ENCODE data around the gene CIAPIN1. TPM values are rescaled to one million over a fixed set of nuclear protein-coding genes. Genes with fewer than 3 reads are reported as not detected.
A peak's percentile ranks its signal among the peaks of the same experiment; 100 is the strongest.

Gene CIAPIN1
- total RNA-seq, 2 donors from 2014 or later, result 54.0 to 92.0 TPM

DNA sequence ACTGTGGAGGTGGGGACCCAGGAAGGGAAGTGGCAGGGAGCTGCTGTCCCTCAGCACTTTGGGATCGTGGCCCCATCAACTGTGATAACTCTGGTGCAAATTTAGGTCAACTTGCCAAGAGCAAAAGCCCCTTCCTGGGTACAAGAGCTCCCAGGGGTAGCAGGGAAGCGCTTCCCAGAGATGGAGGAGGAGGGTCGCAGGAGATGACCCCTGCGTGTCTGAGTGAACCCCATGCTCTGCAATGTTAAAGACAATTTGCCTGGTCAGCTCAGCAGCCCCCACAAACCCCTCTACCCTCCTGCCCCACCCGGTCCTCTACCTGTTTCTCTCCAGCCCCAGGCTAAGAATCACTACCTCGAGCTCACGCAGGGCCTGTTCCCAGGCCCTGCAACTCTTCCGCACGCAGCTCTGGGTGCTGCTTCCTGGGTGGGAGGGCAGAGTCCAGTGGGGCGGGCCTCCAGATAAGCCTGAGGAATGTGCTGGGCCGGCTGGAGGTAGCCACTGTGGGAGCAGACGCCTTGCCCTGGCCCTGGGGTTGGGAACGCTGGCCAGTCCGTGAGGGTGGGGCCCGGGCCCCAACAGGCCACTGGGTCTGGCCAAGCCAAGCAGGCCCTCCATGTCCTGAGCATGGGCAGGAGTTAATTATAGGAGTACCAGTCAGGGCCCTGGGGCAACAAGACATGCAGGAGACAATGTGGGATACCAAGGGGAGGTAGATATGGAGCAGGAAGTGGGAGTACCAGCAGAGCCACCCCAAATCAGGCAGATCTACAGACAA, 33.0 kb upstream of the CIAPIN1 start:
- no peaks in the 10 kb centered on the region for H3K36me3 Mint-ChIP-seq

DNA sequence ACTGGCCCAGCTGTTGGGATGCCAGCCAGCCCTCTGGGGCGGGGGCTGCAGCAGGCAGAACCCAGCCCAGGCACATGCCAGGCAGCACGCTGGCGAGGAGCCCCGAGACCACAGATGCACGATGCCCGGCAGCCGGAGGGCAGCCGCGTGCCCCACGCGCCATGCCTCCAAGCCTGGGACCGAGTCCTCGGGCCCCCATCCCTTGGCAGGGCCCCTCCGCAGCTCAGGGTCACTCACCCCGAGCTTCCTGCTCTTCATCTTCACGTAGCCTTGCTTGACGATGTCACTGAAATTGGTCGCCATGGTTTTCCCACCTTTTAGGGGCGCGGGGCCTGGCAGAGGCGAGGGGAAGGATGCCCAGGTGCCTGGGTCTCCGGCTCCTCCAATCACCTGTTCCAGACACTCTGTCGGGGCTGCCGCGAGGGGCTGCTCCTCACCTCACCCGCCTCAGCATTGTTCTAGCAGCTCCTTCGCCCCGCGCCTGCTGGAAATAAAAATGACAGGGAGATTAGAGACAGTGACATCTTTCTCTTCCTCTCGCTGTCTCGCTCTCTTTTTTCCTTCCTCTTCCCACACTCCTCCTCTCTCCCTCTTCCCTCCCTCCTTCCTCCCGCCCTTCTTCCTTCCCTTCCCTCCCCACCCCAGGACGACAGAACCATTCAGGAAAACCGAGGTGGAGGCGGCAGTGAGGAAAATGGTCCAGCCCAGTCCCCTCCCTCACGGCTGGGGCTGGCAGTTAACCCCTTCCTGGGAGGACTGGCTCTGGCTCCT, 32.2 kb upstream of the CIAPIN1 start:
- Mint-ChIP-seq H3K4me3 (no peak overlapping the region), H3K36me3 (no peaks in the 10 kb centered on the region), H3K4me1 (ENCODE audit: low read depth in 2 of 2) (peaks cover 8 to 20% of the 10 kb centered on the region in 2 donors), H3K27me3 (no peaks in the 10 kb centered on the region), H3K27ac (peak overlapping the region in 1 of 2 donors; percentile 61), H3K9me3 (no peaks in the 10 kb centered on the region)
- ATAC-seq (no peak), DNase-seq (ENCODE audit: low spot score) (no peak)

More for the DNA sequence above, 33.0 kb upstream of the CIAPIN1 start:
- Mint-ChIP-seq H3K4me3 (no peak overlapping the region), H3K9me3 (no peaks in the 10 kb centered on the region), H3K4me1 (ENCODE audit: low read depth in 2 of 2) (peaks cover 8 to 25% of the 10 kb centered on the region in 2 donors), H3K27me3 (no peaks in the 10 kb centered on the region), H3K27ac (no peak overlapping the region)
- ATAC-seq (no peak), DNase-seq (ENCODE audit: low spot score) (no peak)

GRCh38 chr16:57478396-57479204, 31.4 kb upstream of the CIAPIN1 start:
- Mint-ChIP-seq H3K4me1 (ENCODE audit: low read depth in 2 of 2) (peaks cover 8 to 20% of the 10 kb centered on the region in 2 donors), H3K27ac (peak overlapping the region in 1 of 2 donors; percentile 77), H3K36me3 (no peaks in the 10 kb centered on the region), H3K27me3 (no peaks in the 10 kb centered on the region), H3K9me3 (no peaks in the 10 kb centered on the region), H3K4me3 (no peak overlapping the region)
- DNase-seq (ENCODE audit: low spot score), result no peak
- no peak for ATAC-seq

DNA sequence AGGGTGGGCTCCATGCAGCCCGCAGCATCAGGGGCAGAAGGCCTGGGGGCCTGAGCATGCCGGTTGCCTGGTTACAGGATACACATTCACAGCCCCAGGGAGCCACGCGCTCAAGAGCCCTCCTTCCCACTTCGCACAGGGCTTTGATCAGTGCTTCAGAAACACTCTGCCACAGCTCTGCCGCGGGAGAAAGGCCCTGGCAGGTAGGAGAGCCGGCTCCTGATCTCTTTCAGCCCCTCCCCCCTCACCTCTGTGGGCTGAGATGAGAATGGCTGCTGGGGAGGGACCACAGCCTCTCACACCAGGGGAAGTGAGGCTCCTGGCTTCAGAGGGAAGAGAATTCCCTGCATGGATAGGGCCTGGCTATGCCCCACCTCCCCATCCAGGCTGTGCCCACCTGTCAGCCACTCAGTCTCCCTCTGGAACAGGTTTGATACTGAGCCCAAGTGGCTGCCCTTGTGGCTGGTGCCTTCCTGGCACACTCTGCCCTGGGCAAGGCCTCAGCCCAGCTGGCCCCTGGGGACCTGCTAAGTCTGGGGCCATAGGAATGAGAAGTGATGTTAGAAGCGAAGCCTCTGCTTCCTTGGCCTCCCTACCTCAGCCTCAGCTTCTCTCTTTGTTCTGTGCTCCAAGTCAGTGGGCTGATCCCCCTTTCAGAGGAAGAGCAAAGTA, 30.5 kb upstream of the CIAPIN1 start:
- Mint-ChIP-seq H3K4me1 (ENCODE audit: low read depth in 2 of 2) (peaks cover 8 to 20% of the 10 kb centered on the region in 2 donors), H3K27ac (no peak overlapping the region), H3K27me3 (no peaks in the 10 kb centered on the region), H3K4me3 (no peak overlapping the region), H3K36me3 (no peaks in the 10 kb centered on the region), H3K9me3 (no peaks in the 10 kb centered on the region)
- DNase-seq (ENCODE audit: low spot score), result no peak
- ATAC-seq, result no peak

- Mint-ChIP-seq H3K4me3 (no peak overlapping the region), H3K4me1 (ENCODE audit: low read depth in 2 of 2) (peaks cover 8 to 23% of the 10 kb centered on the region in 2 donors), H3K36me3 (peaks cover 5% of the 10 kb centered on the region), H3K9me3 (no peaks in the 10 kb centered on the region), H3K27me3 (no peaks in the 10 kb centered on the region), H3K27ac (peak overlapping the region in 1 of 2 donors; percentile 17)
- DNase-seq (ENCODE audit: low spot score) (no peak), ATAC-seq (no peak)
Measured at GRCh38 chr16:57476546-57477410, 29.6 kb upstream of the CIAPIN1 start.

- Mint-ChIP-seq H3K36me3 (peaks cover 5% of the 10 kb centered on the region), H3K27ac (peak overlapping the region in 1 of 2 donors; percentile 27), H3K27me3 (no peaks in the 10 kb centered on the region), H3K9me3 (no peaks in the 10 kb centered on the region), H3K4me1 (ENCODE audit: low read depth in 2 of 2) (peaks cover 8 to 23% of the 10 kb centered on the region in 2 donors), H3K4me3 (peak overlapping the region; percentile 45)
- DNase-seq (ENCODE audit: low spot score) (peak; percentile 84), ATAC-seq (peak; percentile 95 to 96)
Measured at GRCh38 chr16:57475711-57476339, 28.6 kb upstream of the CIAPIN1 start.

- DNase-seq (ENCODE audit: low spot score) (no peak), ATAC-seq (peak in 1 of 2 donors; percentile 1)
- H3K27me3 Mint-ChIP-seq, result no peaks in the 10 kb centered on the region
- peaks cover 8 to 23% of the 10 kb centered on the region in 2 donors for H3K4me1 Mint-ChIP-seq (ENCODE audit: low read depth in 2 of 2)
- H3K9me3 Mint-ChIP-seq, result no peaks in the 10 kb centered on the region
- peaks cover 5% of the 10 kb centered on the region for H3K36me3 Mint-ChIP-seq
- peak overlapping the region in 1 of 2 donors; percentile 27 for H3K27ac Mint-ChIP-seq
- H3K4me3 Mint-ChIP-seq, result peak overlapping the region; percentile 45
Measured at GRCh38 chr16:57474671-57475661, 27.8 kb upstream of the CIAPIN1 start.

GRCh38 chr16:57473906-57474305, 26.7 kb upstream of the CIAPIN1 start:
- no peaks in the 10 kb centered on the region for H3K27me3 Mint-ChIP-seq
- no peak for ATAC-seq
- no peak for DNase-seq (ENCODE audit: low spot score)
- no peak overlapping the region for H3K4me3 Mint-ChIP-seq
- H3K9me3 Mint-ChIP-seq, result no peaks in the 10 kb centered on the region
- peaks cover 8 to 19% of the 10 kb centered on the region in 2 donors for H3K4me1 Mint-ChIP-seq (ENCODE audit: low read depth in 2 of 2)
- H3K27ac Mint-ChIP-seq, result no peak overlapping the region
- peaks cover 5% of the 10 kb centered on the region for H3K36me3 Mint-ChIP-seq

- Mint-ChIP-seq H3K27me3 (no peaks in the 10 kb centered on the region), H3K4me1 (ENCODE audit: low read depth in 2 of 2) (peaks cover 8 to 16% of the 10 kb centered on the region in 2 donors), H3K9me3 (no peaks in the 10 kb centered on the region), H3K27ac (no peak overlapping the region), H3K4me3 (no peak overlapping the region), H3K36me3 (peaks cover 10% of the 10 kb centered on the region)
- no peak for ATAC-seq
- DNase-seq (ENCODE audit: low spot score), result no peak
Measured at GRCh38 chr16:57473176-57473840, 26.1 kb upstream of the CIAPIN1 start.

GRCh38 chr16:57472665-57473060, 25.5 kb upstream of the CIAPIN1 start:
- no peak overlapping the region for H3K4me3 Mint-ChIP-seq
- no peak for DNase-seq (ENCODE audit: low spot score)
- H3K27me3 Mint-ChIP-seq, result no peaks in the 10 kb centered on the region
- H3K9me3 Mint-ChIP-seq, result no peaks in the 10 kb centered on the region
- H3K4me1 Mint-ChIP-seq (ENCODE audit: low read depth in 2 of 2), result peaks cover 8 to 17% of the 10 kb centered on the region in 2 donors
- H3K27ac Mint-ChIP-seq, result no peak overlapping the region
- no peak for ATAC-seq
- peaks cover 15% of the 10 kb centered on the region for H3K36me3 Mint-ChIP-seq
